ENCODE results near the gene PROS1. TPM values are rescaled to one million over a fixed set of nuclear protein-coding genes. Genes with fewer than 3 reads are reported as not detected.

Gene PROS1
- total RNA-seq, 2 experiments from 2014 or later, result not detected

DNA sequence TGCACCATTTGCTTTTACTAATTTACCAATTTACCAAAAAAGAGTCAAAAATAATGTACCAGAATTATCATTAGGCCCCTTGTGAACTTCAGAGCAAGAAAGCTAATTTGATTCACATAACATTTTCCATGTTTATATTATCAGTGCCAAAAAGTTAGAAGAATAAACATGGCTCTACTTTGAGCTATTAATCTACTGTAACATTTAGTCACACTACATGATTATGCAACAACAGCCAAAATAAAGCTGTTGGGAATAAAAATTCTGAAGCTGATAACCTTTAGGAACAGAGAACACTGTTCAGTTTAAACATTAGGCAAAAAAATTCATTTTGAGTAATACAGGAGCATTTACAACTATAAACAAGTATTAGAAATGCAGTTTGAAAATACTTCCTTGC, 63.6 kb downstream of the PROS1 start:
- Mint-ChIP-seq H3K9me3 (peaks cover 7% of the 10 kb centered on the region), H3K27me3 (no peaks in the 10 kb centered on the region), H3K4me1 (ENCODE audit: low read depth) (no peaks in the 10 kb centered on the region), H3K4me3 (no peak overlapping the region), H3K27ac (no peak overlapping the region), H3K36me3 (ENCODE audit: low read depth) (no peaks in the 10 kb centered on the region)
- Histone ChIP-seq H3K27me3 (ENCODE audit: control insufficient read depth in 1 of 2, insufficient read depth in 2 of 2, low read length in 2 of 2) (no peaks in the 10 kb centered on the region), H3K4me3 (ENCODE audit: low read length) (no peak overlapping the region), H3K9me3 (ENCODE audit: control insufficient read depth in 1 of 2, insufficient read depth in 1 of 2, low read length in 2 of 2) (peaks cover 0 to 19% of the 10 kb centered on the region in 2 experiments), H3K4me1 (ENCODE audit: insufficient read depth, low read length) (no peaks in the 10 kb centered on the region), H3K27ac (ENCODE audit: low read depth in 1 of 2, low read length in 2 of 2) (no peak overlapping the region), H3K36me3 (ENCODE audit: insufficient read depth, low read length) (no peaks in the 10 kb centered on the region)
- intact Hi-C loops (cut with DNase I, micrococcal nuclease), result no loop called here
- ChIA-PET CTCF (no interaction called here), POLR2A (no interaction called here)
- TF ChIP-seq CTCF (IDR thresholded peaks at IDR 0.05), result no peak
- DNase-seq, result no peak
- ATAC-seq (ENCODE audit: poor library complexity), result no peak

- Histone ChIP-seq H3K4me3 (ENCODE audit: low read length) (no peak overlapping the region), H3K36me3 (ENCODE audit: insufficient read depth, low read length) (no peaks in the 10 kb centered on the region), H3K27ac (ENCODE audit: low read depth in 1 of 2, low read length in 2 of 2) (no peak overlapping the region), H3K9me3 (ENCODE audit: control insufficient read depth in 1 of 2, insufficient read depth in 1 of 2, low read length in 2 of 2) (peaks cover 0 to 12% of the 10 kb centered on the region in 2 experiments), H3K27me3 (ENCODE audit: control insufficient read depth in 1 of 2, insufficient read depth in 2 of 2, low read length in 2 of 2) (no peaks in the 10 kb centered on the region), H3K4me1 (ENCODE audit: insufficient read depth, low read length) (no peaks in the 10 kb centered on the region)
- no peak for TF ChIP-seq CTCF (IDR thresholded peaks at IDR 0.05)
- Mint-ChIP-seq H3K27ac (no peak overlapping the region), H3K9me3 (peaks cover 4% of the 10 kb centered on the region), H3K4me1 (ENCODE audit: low read depth) (no peaks in the 10 kb centered on the region), H3K36me3 (ENCODE audit: low read depth) (no peaks in the 10 kb centered on the region), H3K4me3 (no peak overlapping the region), H3K27me3 (no peaks in the 10 kb centered on the region)
- POLR2A ChIA-PET, result no interaction called here
- intact Hi-C loops (cut with DNase I, micrococcal nuclease), result no loop called here
- no peak for ATAC-seq (ENCODE audit: poor library complexity)
- CTCF ChIA-PET, result no interaction called here
- DNase-seq, result no peak
Measured at GRCh38 chr3:93907132-93907531, 66.6 kb downstream of the PROS1 start.

DNA sequence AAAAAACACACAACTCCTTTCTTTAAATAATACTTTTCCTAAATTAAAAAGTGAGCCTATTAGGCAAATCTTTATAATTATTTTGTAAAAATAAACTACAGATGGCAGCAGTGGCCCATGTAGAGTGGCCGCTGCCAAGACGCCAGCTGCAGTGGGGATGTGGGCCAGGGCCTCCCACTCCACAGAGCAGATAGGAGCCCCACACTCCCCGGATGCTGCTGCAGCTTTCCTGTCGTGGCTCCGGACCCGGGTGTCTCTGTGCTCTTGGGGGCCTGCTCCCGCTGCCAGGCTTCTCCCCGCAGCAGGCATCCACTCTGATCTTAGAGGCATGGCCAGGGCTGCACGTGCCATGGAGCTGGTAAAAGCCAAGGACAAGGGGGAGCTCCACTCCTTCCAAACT, 67.5 kb downstream of the PROS1 start:
- Mint-ChIP-seq H3K27ac (no peak overlapping the region), H3K9me3 (peaks cover 3% of the 10 kb centered on the region), H3K4me3 (no peak overlapping the region), H3K36me3 (ENCODE audit: low read depth) (no peaks in the 10 kb centered on the region), H3K4me1 (ENCODE audit: low read depth) (no peaks in the 10 kb centered on the region), H3K27me3 (no peaks in the 10 kb centered on the region)
- Histone ChIP-seq H3K27me3 (ENCODE audit: control insufficient read depth in 1 of 2, insufficient read depth in 2 of 2, low read length in 2 of 2) (no peaks in the 10 kb centered on the region), H3K4me1 (ENCODE audit: insufficient read depth, low read length) (no peaks in the 10 kb centered on the region), H3K9me3 (ENCODE audit: control insufficient read depth in 1 of 2, insufficient read depth in 1 of 2, low read length in 2 of 2) (peaks cover 0 to 12% of the 10 kb centered on the region in 2 experiments), H3K27ac (ENCODE audit: low read depth in 1 of 2, low read length in 2 of 2) (no peak overlapping the region), H3K4me3 (ENCODE audit: low read length) (no peak overlapping the region), H3K36me3 (ENCODE audit: insufficient read depth, low read length) (no peaks in the 10 kb centered on the region)
- ChIA-PET POLR2A (no interaction called here), CTCF (no interaction called here)
- no peak for TF ChIP-seq CTCF (IDR thresholded peaks at IDR 0.05)
- intact Hi-C loops (cut with DNase I, micrococcal nuclease), result no loop called here
- DNase-seq, result no peak
- ATAC-seq (ENCODE audit: poor library complexity), result no peak
